Measurements from ENCODE around the gene RNASEH1.

DNA sequence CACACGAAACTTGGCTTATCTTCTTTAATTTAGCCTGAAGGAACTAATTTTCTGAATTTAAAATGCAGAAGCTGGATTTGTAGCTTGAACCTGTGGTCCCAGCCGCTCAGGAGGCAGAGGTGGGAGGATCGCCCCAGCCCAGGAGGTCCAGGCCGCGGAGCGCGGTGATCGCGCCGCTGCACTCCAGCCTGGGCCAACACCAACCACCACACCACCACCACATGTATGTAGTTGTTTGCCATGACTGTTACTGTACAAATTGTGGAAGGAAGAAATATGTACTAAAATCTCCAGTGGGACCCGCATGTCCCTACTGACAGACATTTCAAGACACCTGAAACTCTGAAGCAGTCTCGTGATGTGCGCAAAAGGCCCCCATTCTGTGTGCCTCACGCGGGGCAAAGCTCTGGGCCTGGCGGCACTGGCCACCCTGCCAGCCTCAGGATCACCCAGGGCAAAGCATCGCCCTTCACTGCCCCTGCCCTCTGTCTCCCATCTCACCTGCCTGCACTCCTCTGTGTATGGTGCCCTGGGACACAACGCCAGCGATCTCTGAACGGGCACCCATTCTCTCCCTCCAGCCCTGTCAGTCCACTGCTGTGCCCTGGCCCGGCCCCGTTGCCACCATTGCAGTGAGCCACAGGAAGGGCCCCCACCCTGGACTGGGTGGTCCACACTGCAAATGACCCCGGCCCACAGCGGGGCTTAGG is 28.7 kb downstream of the RNASEH1 start:
- no peak for TF ChIP-seq GATA2 (IDR thresholded peaks at IDR 0.05; ENCODE audit: low read depth, low read length)
- TF ChIP-seq GATA3 (IDR thresholded peaks at IDR 0.05; ENCODE audit: low read depth, low read length), result no peak
